Left ventricle myocardium inferior (tissue), 1 donor: ENCODE results near the gene FMR1. TPM values are rescaled to one million over a fixed set of nuclear protein-coding genes. Genes with fewer than 3 reads are reported as not detected.

Source experiments
- DNase-seq: peaks from one replicate; pipeline ENCODE4 v3.0.0-alpha.2; 2020
- H3K27ac ChIP-seq: fragments of 200-600 bp; replicated peaks from 2 replicates; pipeline ENCODE4 v1.8.0; 2021
- H3K27me3 ChIP-seq: fragments of 200-600 bp; 2 replicates; pipeline ENCODE4 v1.8.0; 2021; ENCODE audit warnings: low read depth
- H3K36me3 ChIP-seq: fragments of 200-600 bp; 2 replicates; pipeline ENCODE4 v1.8.0; 2021
- H3K4me1 ChIP-seq: fragments of 200-600 bp; 2 replicates; pipeline ENCODE4 v1.8.0; 2021
- H3K4me3 ChIP-seq: fragments of 200-600 bp; 2 replicates; pipeline ENCODE4 v1.8.0; 2021; ENCODE audit warnings: mild to moderate bottlenecking, moderate library complexity
- H3K9me3 ChIP-seq: fragments of 200-600 bp; replicated peaks from 2 replicates; pipeline ENCODE4 v1.8.0; 2021
- CTCF ChIP-seq: fragments of 200-600 bp; IDR thresholded peaks from 2 replicates; pipeline ENCODE4 v1.8.0; 2021; ENCODE audit warnings: antibody characterized with exemption, mild to moderate bottlenecking, borderline replicate concordance
- intact Hi-C: fragments of 100-400 bp; cut with micrococcal nuclease; formaldehyde crosslinking; loops from one replicate; pipeline ENCODE4 v1.11.0; 2022
- total RNA-seq: library from RNA; stranded (reverse); fragmentation: NEBNext Ultra II Directional; extraction: Animal tissue kit (Norgen Biotek cat#: 25700); gene quantifications from one replicate; pipeline ENCODE4 v1.2.1, GENCODE V29; 2021
- donor health status: DM: no; HTN: yes; CAD: no; lungs with severe emphysema.

The FMR1 gene
- total RNA-seq, 1 donor from 2014 or later, result 24.3 TPM

GRCh38 chrX:147933815-147934214 lies 22.1 kb downstream of the FMR1 start:
- Histone ChIP-seq H3K4me1 (no peaks in the 10 kb centered on the region), H3K27me3 (no peaks in the 10 kb centered on the region), H3K4me3 (no peak overlapping the region), H3K27ac (no peak overlapping the region), H3K9me3 (no peaks in the 10 kb centered on the region), H3K36me3 (peaks cover 38% of the 10 kb centered on the region)
- no peak for DNase-seq
- no peak for TF ChIP-seq CTCF
- intact Hi-C loops, result no loop called here

GRCh38 chrX:147935156-147935758 lies 23.5 kb downstream of the FMR1 start:
- Histone ChIP-seq H3K36me3 (peaks cover 33% of the 10 kb centered on the region), H3K4me3 (no peak overlapping the region), H3K4me1 (no peaks in the 10 kb centered on the region), H3K27ac (no peak overlapping the region), H3K9me3 (no peaks in the 10 kb centered on the region), H3K27me3 (no peaks in the 10 kb centered on the region)
- intact Hi-C loops, result no loop called here
- no peak for TF ChIP-seq CTCF
- DNase-seq, result no peak

GRCh38 chrX:147945286-147945685 lies 33.6 kb downstream of the FMR1 start:
- Histone ChIP-seq H3K36me3 (peaks cover 59% of the 10 kb centered on the region), H3K27me3 (no peaks in the 10 kb centered on the region), H3K9me3 (no peaks in the 10 kb centered on the region), H3K4me1 (no peaks in the 10 kb centered on the region), H3K4me3 (no peak overlapping the region), H3K27ac (no peak overlapping the region)
- no peak for DNase-seq
- intact Hi-C loops, result no loop called here
- no peak for TF ChIP-seq CTCF

- no peak for DNase-seq
- intact Hi-C loops, result no loop called here
- peaks cover 39% of the 10 kb centered on the region for H3K36me3 ChIP-seq
- no peaks in the 10 kb centered on the region for H3K9me3 ChIP-seq
- no peak overlapping the region for H3K27ac ChIP-seq
- H3K27me3 ChIP-seq, result no peaks in the 10 kb centered on the region
- H3K4me1 ChIP-seq, result no peaks in the 10 kb centered on the region
- no peak overlapping the region for H3K4me3 ChIP-seq
- TF ChIP-seq CTCF, result no peak
Observed at GRCh38 chrX:147948531-147948930, 36.8 kb downstream of the FMR1 start.

GRCh38 chrX:147950352-147950751 lies 38.6 kb downstream of the FMR1 start:
- Histone ChIP-seq H3K9me3 (no peaks in the 10 kb centered on the region), H3K27me3 (no peaks in the 10 kb centered on the region), H3K4me3 (no peak overlapping the region), H3K27ac (no peak overlapping the region), H3K36me3 (peaks cover 29% of the 10 kb centered on the region), H3K4me1 (no peaks in the 10 kb centered on the region)
- no peak for TF ChIP-seq CTCF
- intact Hi-C loops, result no loop called here
- DNase-seq, result no peak
